PC-3 (cell line): ENCODE results near the gene CMTM6. TPM values are rescaled to one million over a fixed set of nuclear protein-coding genes. Genes with fewer than 3 reads are reported as not detected.
A peak's percentile ranks its signal among the peaks of the same experiment; 100 is the strongest.

Experiments
- ATAC-seq: fragments of 200-7000 bp; cut with Tn5 transposase; 2 replicates; pipeline ENCODE4 v1.9.1; 2020; ENCODE audit warnings: mild to moderate bottlenecking, moderate library complexity
- BruUV-seq: library from RNA; stranded (reverse); fragments of 400-500 nt; replicated peaks from 2 replicates; lab custom pipeline; 2021; lab: Mats Ljungman, UMichigan
- CTCF ChIA-PET: fragments of 300-600 bp; sonication (Branson Sonifier 250); formaldehyde crosslinking; loops from one replicate; lab custom pipeline; 2022; ENCODE audit warnings: antibody characterized with exemption; lab: Charles Lee
- POLR2A ChIA-PET: fragments of 300-600 bp; sonication (Branson Sonifier 250); formaldehyde crosslinking; loops from one replicate; lab custom pipeline; 2022; ENCODE audit warnings: antibody characterized with exemption; ENCODE audit not compliant: unreplicated experiment; lab: Charles Lee
- DNase-seq: peaks from one replicate; pipeline ENCODE4 v3.0.0-alpha.2; 2015
- H2AFZ ChIP-seq: fragments of 300-600 bp; sonication (generic); 2 replicates; pipeline ENCODE4 v1.6.0; 2016; ENCODE audit warnings: antibody characterized with exemption, low read length
- H3F3A ChIP-seq: fragments of 300-600 bp; sonication (generic); one replicate; pipeline ENCODE4 v1.6.0; 2017; ENCODE audit warnings: antibody characterized with exemption, low read length, control low read depth, mild to moderate bottlenecking; ENCODE audit not compliant: unreplicated experiment
- H3K27ac ChIP-seq: fragments of 300-600 bp; sonication (generic); 2 replicates; pipeline ENCODE4 v1.5.1; 2016; ENCODE audit warnings: mild to moderate bottlenecking, low read length
- H3K27me3 ChIP-seq: fragments of 300-600 bp; sonication (generic); 2 replicates; pipeline ENCODE4 v1.6.1; 2016; ENCODE audit warnings: low read length, mixed read lengths
- H3K36me3 ChIP-seq: fragments of 300-600 bp; sonication (generic); 2 replicates; pipeline ENCODE4 v1.6.1; 2016; ENCODE audit warnings: low read depth, mixed run types, low read length, mixed read lengths
- H3K4me1 ChIP-seq: fragments of 300-600 bp; sonication (generic); 2 replicates; pipeline ENCODE4 v1.5.1; 2016; ENCODE audit warnings: low read length; ENCODE audit not compliant: insufficient read depth
- H3K4me2 ChIP-seq: fragments of 300-600 bp; sonication (generic); 2 replicates; pipeline ENCODE4 v1.6.0; 2016; ENCODE audit warnings: low read length
- H3K4me3 ChIP-seq: fragments of 300-600 bp; sonication (generic); 2 replicates; pipeline ENCODE4 v1.5.1; 2016; ENCODE audit warnings: mild to moderate bottlenecking, low read length, mixed read lengths
- H3K79me2 ChIP-seq: fragments of 300-600 bp; sonication (generic); 2 replicates; pipeline ENCODE4 v1.6.1; 2017; ENCODE audit warnings: low read length, mixed read lengths
- H3K9ac ChIP-seq: fragments of 300-600 bp; sonication (generic); 2 replicates; pipeline ENCODE4 v1.6.0; 2016; ENCODE audit warnings: mild to moderate bottlenecking, low read length
- H3K9me2 ChIP-seq: fragments of 300-600 bp; sonication (generic); replicated peaks from 2 replicates; pipeline ENCODE4 v1.6.1; 2016; ENCODE audit warnings: mixed run types, low read length, mixed read lengths
- H3K9me3 ChIP-seq: fragments of 300-600 bp; sonication (generic); 2 replicates; pipeline ENCODE4 v1.6.1; 2016; ENCODE audit warnings: low read length, mixed read lengths
- H4K20me1 ChIP-seq: fragments of 300-600 bp; sonication (generic); 2 replicates; pipeline ENCODE4 v1.6.1; 2016; ENCODE audit warnings: low read length, mixed read lengths
- CTCF ChIP-seq: fragments of 300-600 bp; sonication (generic); conservative IDR thresholded peaks from 2 replicates; pipeline ENCODE4 v1.5.1; 2017; ENCODE audit warnings: antibody characterized with exemption, low read depth, mild to moderate bottlenecking, low read length
- EZH2 ChIP-seq: fragments of 300-600 bp; sonication (generic); IDR thresholded peaks from one replicate; pipeline ENCODE4 v1.6.1; 2017; ENCODE audit warnings: antibody characterized with exemption, mild to moderate bottlenecking, low read length; ENCODE audit not compliant: unreplicated experiment
- EZH2phosphoT487 ChIP-seq: fragments of 300-600 bp; sonication (generic); IDR thresholded peaks from 2 replicates; pipeline ENCODE4 v1.6.1; 2018; ENCODE audit warnings: mild to moderate bottlenecking, antibody characterized with exemption, low read length, borderline replicate concordance
- intact Hi-C: fragments of 100-400 bp; cut with micrococcal nuclease; formaldehyde crosslinking; loops from 2 replicates; pipeline ENCODE4 v1.9.0; 2023
- total RNA-seq: library from RNA; depleted of rRNA; stranded (reverse); fragments of >200 nt; gene quantifications from 2 replicates; pipeline ENCODE4 v1.2.3, GENCODE V29; 2014

CMTM6 gene
- total RNA-seq, 1 experiment from 2014 or later, result 67.4 TPM

GRCh38 chr3:32502946-32503286 lies 264 bp upstream of the CMTM6 start:
- intact Hi-C loops, result no loop called here
- ATAC-seq, result no peak
- Histone ChIP-seq H3K4me3 (peak overlapping the region; percentile 92), H3K4me1 (peaks cover 20% of the 10 kb centered on the region), H3K36me3 (no peaks in the 10 kb centered on the region), H3K9ac (peak overlapping the region; percentile 85; the same call in 1 of the 2 replicates), H2AFZ (peak overlapping the region; percentile 97), H4K20me1 (peaks cover 17% of the 10 kb centered on the region; the same call in 1 of the 2 replicates), H3K27me3 (no peaks in the 10 kb centered on the region), H3K9me3 (no peaks in the 10 kb centered on the region), H3K79me2 (peaks cover 36% of the 10 kb centered on the region), H3K27ac (no peak overlapping the region), H3F3A (no peaks in the 10 kb centered on the region), H3K9me2 (no peaks in the 10 kb centered on the region), H3K4me2 (peak overlapping the region; percentile 92)
- no peak for DNase-seq
- ChIA-PET POLR2A (interaction anchor here (0.5 to 0.6 kb wide), 3 partner anchors 30 to 162 kb away, joined by 4 to 9 read pairs (median 7); no protein-coding TSS in a partner anchor), CTCF (interaction anchor here (0.6 kb wide), 1 partner anchor 80 kb away, joined by 4 read pairs; no protein-coding TSS in a partner anchor)
- TF ChIP-seq CTCF (no peak), EZH2phosphoT487 (no peak), EZH2 (no peak)
- BruUV-seq, result no TSS peak

- intact Hi-C loops, result no loop called here
- no TSS peak for BruUV-seq
- ChIA-PET CTCF (no interaction called here), POLR2A (interaction anchor here (0.6 kb wide), 2 partner anchors 69 to 81 kb away, joined by 3 to 4 read pairs; no protein-coding TSS in a partner anchor)
- peak overlapping the region; percentile 92 for H3K4me3 ChIP-seq
- DNase-seq, result no peak
- H3K79me2 ChIP-seq, result peaks cover 36% of the 10 kb centered on the region
- H2AFZ ChIP-seq, result peak overlapping the region; percentile 94
- TF ChIP-seq EZH2, result no peak
- no peak for TF ChIP-seq CTCF
- TF ChIP-seq EZH2phosphoT487, result no peak
- peak overlapping the region; percentile 85 for H3K9ac ChIP-seq
- H3K27me3 ChIP-seq, result no peaks in the 10 kb centered on the region
- no peaks in the 10 kb centered on the region for H3F3A ChIP-seq
- no peaks in the 10 kb centered on the region for H3K36me3 ChIP-seq
- H4K20me1 ChIP-seq, result peaks cover 17% of the 10 kb centered on the region; the same call in 1 of the 2 replicates
- H3K9me2 ChIP-seq, result no peaks in the 10 kb centered on the region
- no peak; the same call in 1 of the 2 replicates for ATAC-seq
- H3K9me3 ChIP-seq, result no peaks in the 10 kb centered on the region
- H3K4me2 ChIP-seq, result peak overlapping the region; percentile 92
- peak overlapping the region; percentile 54 for H3K27ac ChIP-seq
- H3K4me1 ChIP-seq, result peaks cover 20% of the 10 kb centered on the region
Measured at GRCh38 chr3:32501783-32502117, 902 bp downstream of the CMTM6 start.
